Fibroblast of lung (primary cell): ENCODE data around the gene CYP19A1. TPM values are rescaled to one million over a fixed set of nuclear protein-coding genes. Genes with fewer than 3 reads are reported as not detected.

Experiments
- DNase-seq, 2 donors: peaks; one replicate each; pipeline versions ENCODE4 v3.0.0 to v3.0.0-alpha.2; 2010; ENCODE audit warnings: low read depth in 2 of 2
- H2AFZ ChIP-seq: 2 replicates; pipeline ENCODE4 v1.5.1; 2012; ENCODE audit warnings: low read length, control low read depth, inconsistent platforms
- H3K27ac ChIP-seq: 2 replicates; pipeline ENCODE4 v1.5.1; 2011; ENCODE audit warnings: low read length, control low read depth; ENCODE audit not compliant: insufficient read depth
- H3K27me3 ChIP-seq: 2 replicates; pipeline ENCODE4 v1.5.1; 2011; ENCODE audit warnings: mild to moderate bottlenecking, low read length; ENCODE audit not compliant: control insufficient read depth, insufficient read depth
- H3K36me3 ChIP-seq: 2 replicates; pipeline ENCODE4 v1.5.1; 2011; ENCODE audit warnings: low read length; ENCODE audit not compliant: control insufficient read depth, insufficient read depth
- H3K4me1 ChIP-seq: 2 replicates; pipeline ENCODE4 v1.5.1; 2011; ENCODE audit warnings: low read length; ENCODE audit not compliant: control insufficient read depth, insufficient read depth; ENCODE audit errors: extremely low read depth
- H3K4me2 ChIP-seq: 2 replicates; pipeline ENCODE4 v1.5.1; 2011; ENCODE audit warnings: low read length, control low read depth; ENCODE audit not compliant: insufficient read depth; ENCODE audit errors: extremely low read depth
- H3K4me3 ChIP-seq, 4 experiments: fragments of 200-600 bp in 1 of 4; sonication (generic) in 1 of 4; replicated peaks in 1 of 4; 2 replicates each; pipeline ENCODE4 v1.5.1; 2011 to 2016; ENCODE audit warnings: low read length in 4 of 4, low read depth in 3 of 4, mild to moderate bottlenecking in 3 of 4, control low read depth in 2 of 4, inconsistent platforms in 1 of 4, mixed read lengths in 1 of 4; ENCODE audit not compliant: insufficient read depth in 1 of 4; ENCODE audit errors: control extremely low read depth in 1 of 4
- H3K79me2 ChIP-seq: 2 replicates; pipeline ENCODE4 v1.5.1; 2012; ENCODE audit warnings: mild to moderate bottlenecking, low read length, inconsistent platforms; ENCODE audit not compliant: control insufficient read depth, insufficient read depth
- H3K9ac ChIP-seq: 2 replicates; pipeline ENCODE4 v1.5.1; 2011; ENCODE audit warnings: mild to moderate bottlenecking, low read length, control low read depth; ENCODE audit not compliant: insufficient read depth
- H3K9me3 ChIP-seq: 2 replicates; pipeline ENCODE4 v1.5.1; 2012; ENCODE audit warnings: low read depth, low read length; ENCODE audit not compliant: control insufficient read depth, insufficient read depth
- H4K20me1 ChIP-seq: 2 replicates; pipeline ENCODE4 v1.5.1; 2011; ENCODE audit warnings: low read length; ENCODE audit not compliant: control insufficient read depth, insufficient read depth; ENCODE audit errors: extremely low read depth
- CTCF ChIP-seq, 2 donors: IDR thresholded peaks in 1 of 2; conservative IDR thresholded peaks in 1 of 2; 1 replicate in 1 of 2; 2 replicates in 1 of 2; pipeline ENCODE4 v1.5.1; 2011 to 2012; ENCODE audit warnings: low read length in 2 of 2, control low read depth in 1 of 2, inconsistent platforms in 1 of 2, low read depth in 1 of 2, mild to moderate bottlenecking in 1 of 2
- EZH2 ChIP-seq: IDR thresholded peaks from 2 replicates; pipeline ENCODE4 v1.5.1; 2012; ENCODE audit warnings: low read length, control low read depth, mild to moderate bottlenecking; ENCODE audit errors: missing control alignments
- polyA plus RNA-seq, 2 donors: library from polyadenylated mRNA; depleted of rRNA in 1 of 2; stranded (reverse) in 1 of 2; unstranded in 1 of 2; fragments of >200 nt; gene quantifications; 2 replicates each; pipeline ENCODE4 v1.2.1, GENCODE V29; 2011 to 2012; ENCODE audit warnings: missing spikeins in 1 of 2
- total RNA-seq: library from RNA; depleted of rRNA; stranded (reverse); fragments of >200 nt; gene quantifications from 2 replicates; pipeline ENCODE4 v1.2.1, GENCODE V29; 2014

CYP19A1 gene
- total and polyA plus RNA-seq, 2 donors (not counting 1 experiment from before 2014, with no cell fraction given), result 0.16 to 2.3 TPM

GRCh38 chr15:51277101-51277500, 61.3 kb downstream of the CYP19A1 start:
- no peak overlapping the region for H3K9ac ChIP-seq
- H4K20me1 ChIP-seq, result no peaks in the 10 kb centered on the region
- DNase-seq, result no peak
- no peaks in the 10 kb centered on the region for H3K36me3 ChIP-seq
- H3K79me2 ChIP-seq, result no peaks in the 10 kb centered on the region
- no peak overlapping the region for H2AFZ ChIP-seq
- H3K27me3 ChIP-seq, result peaks cover 9% of the 10 kb centered on the region
- no peak overlapping the region for H3K4me3 ChIP-seq
- no peaks in the 10 kb centered on the region for H3K4me1 ChIP-seq
- TF ChIP-seq CTCF (conservative IDR thresholded peaks at IDR 0.05 in 1 of 2, IDR thresholded peaks at IDR 0.05 in 1 of 2; ENCODE audit: low read depth in 1 of 2, low read length in 2 of 2) (no peak), EZH2 (no peak)
- H3K9me3 ChIP-seq, result no peaks in the 10 kb centered on the region
- no peak overlapping the region for H3K4me2 ChIP-seq
- H3K27ac ChIP-seq, result no peak overlapping the region

- no peak overlapping the region for H2AFZ ChIP-seq
- H3K9me3 ChIP-seq, result no peaks in the 10 kb centered on the region
- no peak for TF ChIP-seq CTCF (conservative IDR thresholded peaks at IDR 0.05 in 1 of 2, IDR thresholded peaks at IDR 0.05 in 1 of 2; ENCODE audit: low read depth in 1 of 2, low read length in 2 of 2)
- no peak for TF ChIP-seq EZH2
- peaks cover 23% of the 10 kb centered on the region for H3K27me3 ChIP-seq
- no peak overlapping the region for H3K4me3 ChIP-seq
- no peak overlapping the region for H3K9ac ChIP-seq
- H3K36me3 ChIP-seq, result no peaks in the 10 kb centered on the region
- H3K4me2 ChIP-seq, result no peak overlapping the region
- no peaks in the 10 kb centered on the region for H3K4me1 ChIP-seq
- H3K27ac ChIP-seq, result no peak overlapping the region
- no peaks in the 10 kb centered on the region for H4K20me1 ChIP-seq
- no peak for DNase-seq
- no peaks in the 10 kb centered on the region for H3K79me2 ChIP-seq
Observed at GRCh38 chr15:51274956-51275355, 63.4 kb downstream of the CYP19A1 start.

GRCh38 chr15:51270706-51271105, 67.7 kb downstream of the CYP19A1 start:
- no peak overlapping the region for H3K4me3 ChIP-seq
- H3K9ac ChIP-seq, result no peak overlapping the region
- H2AFZ ChIP-seq, result no peak overlapping the region
- no peak overlapping the region for H3K27ac ChIP-seq
- no peak overlapping the region for H3K4me2 ChIP-seq
- no peaks in the 10 kb centered on the region for H3K9me3 ChIP-seq
- DNase-seq, result no peak
- no peak for TF ChIP-seq CTCF (conservative IDR thresholded peaks at IDR 0.05 in 1 of 2, IDR thresholded peaks at IDR 0.05 in 1 of 2; ENCODE audit: low read depth in 1 of 2, low read length in 2 of 2)
- no peak for TF ChIP-seq EZH2
- no peaks in the 10 kb centered on the region for H3K36me3 ChIP-seq
- H4K20me1 ChIP-seq, result no peaks in the 10 kb centered on the region
- H3K79me2 ChIP-seq, result no peaks in the 10 kb centered on the region
- H3K27me3 ChIP-seq, result peaks cover 30% of the 10 kb centered on the region
- no peaks in the 10 kb centered on the region for H3K4me1 ChIP-seq
